Stimulated activated CD8-positive, alpha-beta memory T cell treated with anti-CD3 and anti-CD28 coated beads, Interleukin-4, amount 100 ng/mL, for 24 hours (primary cell): ENCODE data around the gene UBA6.
"Not testable (repeated sequence)": the region's sequence is repeated elsewhere in the genome, so short reads cannot be mapped to it uniquely, and the experiment has no call there.

Experiments used
- DNase-seq: peaks from one replicate; pipeline ENCODE4 v3.0.0-alpha.2; 2020; ENCODE audit warnings: low read depth

Gene UBA6

DNA sequence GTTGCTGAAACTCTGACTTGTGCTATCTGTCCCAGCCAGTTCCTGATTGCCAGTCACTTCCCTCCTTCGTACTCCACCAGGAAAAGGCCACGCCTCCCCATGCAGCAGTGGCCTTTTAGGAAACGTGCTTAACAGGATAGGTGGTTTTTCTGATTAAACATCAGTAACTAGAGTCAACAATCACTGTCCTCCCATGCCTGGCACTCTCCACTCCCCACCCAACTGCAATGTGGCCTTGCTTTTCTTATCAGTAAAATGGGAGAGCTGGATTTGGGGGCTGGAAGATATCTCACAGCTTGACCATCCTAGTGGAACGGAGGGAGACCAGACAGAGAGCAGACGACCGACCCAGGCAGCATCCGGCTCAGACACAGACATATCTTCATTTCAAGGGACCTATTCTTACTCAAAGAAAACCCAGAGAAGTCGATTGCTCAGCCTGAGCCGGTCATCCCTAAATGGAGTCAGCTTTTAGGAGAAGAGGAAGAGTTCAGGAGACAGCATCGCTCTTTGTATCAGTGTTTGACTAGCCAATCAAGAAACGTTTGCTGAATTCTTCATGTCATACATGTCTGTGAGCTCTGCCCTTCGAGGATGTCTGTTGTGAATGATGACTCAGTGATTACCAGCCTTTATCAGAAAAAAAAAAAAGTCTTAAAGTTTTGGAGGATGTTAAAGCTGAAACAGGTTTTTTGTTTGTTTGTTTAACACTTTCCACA, 12.7 kb upstream of the UBA6 start:
- DNase-seq, result no peak

DNA sequence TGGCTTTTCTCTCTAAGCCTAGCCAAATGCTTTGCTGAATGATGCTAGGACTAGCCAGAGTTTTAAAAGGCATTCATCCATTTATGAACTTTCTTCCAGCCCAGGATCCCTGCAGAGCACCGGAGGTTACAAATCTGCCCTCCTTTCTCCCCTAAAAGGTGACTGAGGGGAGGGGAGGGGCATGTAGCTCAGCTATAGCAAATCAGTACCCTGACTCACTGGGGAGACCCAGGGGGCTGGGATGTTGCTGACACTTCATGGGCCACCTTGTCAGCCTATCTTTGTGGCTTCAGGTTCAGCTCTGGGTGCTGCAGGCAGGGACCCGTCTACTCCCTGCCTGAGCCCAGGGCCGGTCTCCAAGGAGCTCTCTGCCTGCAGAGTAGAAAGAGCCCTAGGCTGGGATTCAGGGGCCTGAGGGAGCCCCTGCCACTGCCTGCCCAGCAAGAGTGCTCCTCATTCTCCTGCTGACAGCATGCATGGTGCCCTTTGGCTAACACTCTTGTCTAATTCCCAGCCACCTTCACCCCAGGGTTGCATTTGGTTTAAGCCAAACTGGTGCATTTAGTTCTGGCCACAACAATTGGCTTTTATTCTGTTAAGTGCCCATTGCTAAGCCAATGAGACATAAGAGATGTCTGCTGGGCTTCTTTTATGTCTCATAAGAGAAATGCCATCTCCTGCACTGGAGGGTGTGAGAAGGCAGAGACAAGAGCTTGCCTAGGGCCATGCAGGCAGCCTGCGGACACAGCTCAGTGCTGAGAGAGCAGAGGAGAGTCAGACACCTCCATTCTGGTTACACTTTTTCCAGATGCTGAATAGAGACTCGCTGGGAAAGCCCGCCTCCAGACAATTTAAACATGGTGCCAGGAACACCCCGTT, 11.9 kb upstream of the UBA6 start:
- no peak for DNase-seq

DNA sequence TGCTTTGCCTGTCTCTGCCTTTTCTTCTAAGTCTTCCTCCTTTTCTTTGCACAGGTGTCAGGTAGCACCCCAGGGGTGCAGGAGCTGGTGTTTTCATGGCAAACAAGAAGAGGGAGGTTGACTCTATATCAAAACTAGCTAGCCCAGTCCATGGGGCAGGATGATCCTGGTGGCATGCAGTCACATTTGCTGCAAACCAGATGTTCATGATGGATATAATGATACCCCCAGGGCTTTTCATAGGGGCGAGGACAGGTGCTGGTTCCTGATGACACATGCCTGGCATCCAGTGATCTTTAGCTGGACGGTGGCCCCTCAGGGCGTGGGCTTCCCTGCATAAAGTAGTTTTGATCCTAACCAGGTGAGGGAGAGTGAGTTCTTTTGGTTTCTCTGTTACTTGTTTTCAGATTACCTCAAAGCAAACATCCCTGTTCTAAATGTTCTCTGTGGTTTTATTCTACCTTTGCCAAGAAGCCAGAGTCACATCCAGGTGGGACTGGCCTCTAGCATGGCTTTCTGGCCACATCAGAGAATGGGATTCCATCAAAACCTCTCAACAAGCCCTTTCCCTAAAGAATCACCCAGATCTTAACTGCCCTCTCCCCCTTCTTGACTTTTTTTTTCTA, 11.2 kb upstream of the UBA6 start:
- DNase-seq, result no peak

DNA sequence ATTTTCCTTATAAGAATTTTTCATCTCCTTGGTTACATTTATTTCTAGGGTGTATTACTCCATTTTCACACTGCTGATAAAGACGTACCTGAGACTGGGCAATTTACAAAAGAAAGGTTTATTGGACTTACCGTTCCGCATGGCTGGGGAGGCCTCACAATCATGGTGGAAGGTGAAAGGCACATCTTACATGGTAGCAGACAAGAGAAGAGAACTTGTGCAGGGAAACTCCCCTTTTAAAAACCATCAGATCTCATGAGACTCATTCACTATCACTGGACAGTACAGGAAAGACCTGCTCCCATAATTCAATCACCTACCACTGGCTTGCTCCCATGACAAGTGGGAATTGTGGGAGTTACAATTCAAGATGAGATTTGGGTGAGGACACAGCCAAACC, 5.7 kb upstream of the UBA6 start:
- DNase-seq, result not testable (repeated sequence)

DNA sequence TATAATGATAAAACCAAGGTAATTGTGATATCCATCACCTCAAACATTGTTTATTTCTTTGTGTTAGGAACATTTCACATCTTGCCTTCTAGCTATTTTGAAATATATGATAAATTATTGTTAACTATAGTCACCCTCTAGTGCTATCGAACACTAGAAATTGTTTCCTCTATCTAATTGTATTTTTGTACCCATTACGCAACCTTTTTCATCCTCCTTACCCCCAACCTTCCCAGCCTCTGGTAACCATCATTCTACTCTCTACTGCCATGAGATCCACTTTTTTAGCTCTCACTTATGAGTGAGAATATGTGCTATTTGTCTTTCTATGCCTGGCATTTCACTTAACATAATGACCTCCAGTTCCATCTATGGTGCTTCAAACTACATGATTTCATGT, 3.9 kb upstream of the UBA6 start:
- DNase-seq, result no peak

DNA sequence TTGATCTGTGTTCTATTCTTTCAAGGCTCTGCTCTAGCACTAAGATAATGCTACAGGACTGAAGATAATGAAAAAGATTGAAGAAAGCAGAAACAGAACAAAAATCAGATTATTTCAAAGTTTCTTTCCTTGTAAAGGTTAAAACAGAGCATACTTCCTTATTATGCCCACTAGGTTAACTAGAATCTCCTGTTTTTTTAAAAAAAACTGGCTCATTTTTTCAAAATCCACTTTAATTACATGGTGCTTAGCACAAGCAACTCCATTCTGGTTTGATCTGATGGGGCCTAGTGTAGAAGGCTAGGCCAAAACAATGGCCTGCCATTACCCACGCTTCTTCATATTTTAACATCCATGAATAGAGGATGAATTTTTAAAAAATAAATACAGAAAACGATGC, 1.2 kb upstream of the UBA6 start:
- no peak for DNase-seq

DNA sequence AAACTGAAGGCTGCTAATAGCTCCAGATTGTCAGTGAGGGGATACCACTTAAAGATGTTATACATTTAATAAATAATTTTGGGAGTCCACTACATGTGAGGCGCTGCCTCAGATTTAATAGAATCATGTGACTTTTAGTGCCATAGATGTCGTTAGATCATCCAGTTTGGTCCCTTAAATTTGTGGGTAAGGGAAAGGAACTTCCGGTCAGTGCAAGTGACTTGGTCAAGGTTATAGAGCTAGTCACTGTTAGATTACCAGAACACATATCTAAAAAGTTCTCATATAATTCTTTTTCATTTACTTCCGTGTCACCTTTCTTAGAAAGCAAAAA, 529 bp upstream of the UBA6 start:
- no peak for DNase-seq

DNA sequence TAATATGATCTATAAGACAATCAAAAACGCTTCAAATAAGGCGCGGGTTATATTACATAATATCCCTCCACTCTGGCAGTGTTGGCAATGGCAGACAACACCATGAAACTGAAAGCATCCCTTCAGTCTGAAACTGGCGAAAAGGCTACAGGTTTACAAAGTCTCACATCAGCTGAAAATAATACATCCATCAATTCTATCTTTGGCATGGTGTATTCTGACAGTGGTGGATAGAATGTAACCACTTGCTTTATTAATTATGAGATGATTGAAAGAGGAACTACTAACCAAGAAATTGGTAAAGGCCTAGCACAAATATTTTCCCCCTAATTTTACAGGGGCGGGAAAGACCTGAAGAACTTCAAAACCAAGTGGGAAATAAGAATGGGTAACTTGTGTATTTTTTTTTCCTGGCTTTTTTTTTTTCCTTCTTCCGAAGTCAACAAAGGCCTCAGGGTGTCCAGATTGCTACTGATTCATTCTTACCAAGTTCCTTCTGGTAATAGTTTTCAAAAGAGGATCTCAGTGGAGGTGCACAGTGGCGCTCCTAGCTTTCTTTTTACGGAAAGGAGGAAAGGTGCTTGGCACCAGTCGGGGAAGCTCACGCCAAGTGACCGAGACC, 728 bp downstream of the UBA6 start:
- DNase-seq, result no peak

DNA sequence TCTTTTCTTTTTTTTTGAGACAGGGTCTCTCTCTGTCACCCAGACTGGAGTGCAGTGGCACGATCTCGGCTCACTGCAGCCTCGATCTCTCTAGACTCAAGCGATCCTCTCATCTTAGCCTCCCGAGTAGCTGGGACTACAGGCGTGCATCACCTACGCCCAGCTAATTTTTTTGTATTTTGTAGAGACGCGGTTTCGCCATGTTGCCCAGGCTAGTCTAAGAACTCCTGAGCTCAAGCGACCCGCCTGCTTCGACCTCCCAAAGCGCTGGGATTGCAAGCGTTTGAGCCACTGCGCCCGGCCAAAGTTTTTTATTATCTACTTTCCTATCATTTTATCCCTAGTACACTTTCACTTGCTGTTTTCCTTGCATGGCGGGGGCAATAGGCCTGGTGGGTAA, 1.4 kb downstream of the UBA6 start:
- DNase-seq, result no peak

DNA sequence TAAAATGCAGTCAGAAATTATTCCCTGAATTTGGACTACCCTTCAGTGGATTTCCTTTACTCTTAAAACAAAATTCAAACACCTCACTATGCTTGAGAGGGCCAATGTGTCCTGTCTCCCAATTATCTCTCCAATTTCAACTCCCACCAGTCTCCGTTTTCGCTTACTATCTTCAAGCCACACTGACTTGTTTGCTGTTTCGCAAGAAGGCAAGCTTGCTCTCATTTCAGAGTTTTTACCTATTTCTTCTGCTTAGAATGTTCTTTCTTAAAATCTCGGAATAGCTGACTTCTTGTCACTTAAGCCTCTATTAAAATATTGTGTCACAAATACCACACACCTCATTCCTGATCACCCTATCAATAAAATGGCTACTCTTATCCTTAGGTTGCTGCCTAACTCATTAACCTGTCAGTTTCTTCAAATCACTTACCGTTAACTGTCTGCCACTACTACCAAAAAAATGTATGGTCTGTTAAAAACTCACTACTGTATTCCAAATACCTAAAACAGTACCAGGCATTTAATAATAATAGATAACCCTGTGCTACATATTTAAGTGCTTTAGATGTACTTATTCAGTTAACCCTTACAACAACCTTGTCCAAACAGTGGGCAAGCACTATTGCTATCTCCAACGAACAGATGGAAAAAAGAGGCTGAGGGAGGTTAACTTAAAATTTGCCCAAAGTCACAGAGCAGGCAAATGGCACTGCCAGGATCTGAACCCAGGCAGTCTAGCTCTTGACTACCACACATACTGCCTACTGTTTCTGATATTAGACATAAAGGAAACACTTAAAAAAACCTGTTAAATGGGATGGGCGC, 2.9 kb downstream of the UBA6 start:
- DNase-seq, result no peak

DNA sequence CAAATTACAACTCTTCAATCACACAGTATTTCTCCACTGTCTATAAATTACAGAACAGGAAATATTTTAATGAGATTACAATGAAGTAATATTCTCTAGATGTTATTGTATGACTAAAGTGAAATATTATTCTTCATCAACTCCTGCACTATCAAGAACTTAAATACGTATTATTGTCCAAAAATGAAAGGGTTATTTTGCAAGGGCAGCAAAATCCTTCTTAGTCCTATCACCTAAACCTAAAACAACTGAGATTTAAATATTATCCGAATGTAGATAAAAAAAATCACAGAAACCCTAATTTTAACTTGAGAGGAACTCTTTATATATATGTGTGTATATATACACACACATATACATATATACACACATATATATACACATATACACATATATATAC, 4.9 kb downstream of the UBA6 start:
- DNase-seq, result no peak

DNA sequence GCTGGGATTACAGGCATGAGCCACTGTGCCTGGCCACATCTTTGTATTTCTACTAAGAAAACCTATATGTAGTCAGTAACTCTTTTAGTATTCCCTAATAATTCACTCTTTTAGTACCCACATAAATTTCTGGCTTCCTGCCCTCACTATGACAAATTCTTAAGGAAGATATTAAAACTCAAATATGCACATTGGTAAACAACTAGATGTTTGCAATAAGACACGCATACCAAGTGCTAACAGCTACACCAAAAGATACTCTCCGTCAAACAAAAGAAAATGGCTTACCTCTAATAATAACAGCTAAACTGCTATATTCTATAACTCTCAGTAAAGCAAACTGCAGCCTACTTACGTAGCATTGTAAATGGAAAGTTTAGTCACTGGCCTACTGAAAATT, 6.3 kb downstream of the UBA6 start:
- no peak for DNase-seq

DNA sequence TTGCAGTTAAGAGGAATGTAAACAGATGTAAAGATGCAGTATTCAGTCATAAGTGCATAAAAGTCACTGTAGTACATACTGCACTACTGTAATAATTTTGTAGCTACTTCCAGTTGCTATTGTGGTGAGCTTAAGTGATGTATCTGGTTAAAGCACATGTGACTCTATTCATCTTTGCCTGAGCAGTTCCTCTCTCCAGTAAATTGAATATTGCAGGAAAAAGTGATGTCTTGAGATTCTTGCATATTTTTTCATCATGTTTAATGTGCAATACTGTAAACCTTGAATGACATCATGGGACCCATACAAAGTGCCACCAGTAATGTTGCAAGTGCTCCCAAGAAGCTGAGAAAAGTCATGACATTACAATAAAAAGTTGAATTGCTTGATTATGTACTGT, 9.6 kb downstream of the UBA6 start:
- no peak for DNase-seq

DNA sequence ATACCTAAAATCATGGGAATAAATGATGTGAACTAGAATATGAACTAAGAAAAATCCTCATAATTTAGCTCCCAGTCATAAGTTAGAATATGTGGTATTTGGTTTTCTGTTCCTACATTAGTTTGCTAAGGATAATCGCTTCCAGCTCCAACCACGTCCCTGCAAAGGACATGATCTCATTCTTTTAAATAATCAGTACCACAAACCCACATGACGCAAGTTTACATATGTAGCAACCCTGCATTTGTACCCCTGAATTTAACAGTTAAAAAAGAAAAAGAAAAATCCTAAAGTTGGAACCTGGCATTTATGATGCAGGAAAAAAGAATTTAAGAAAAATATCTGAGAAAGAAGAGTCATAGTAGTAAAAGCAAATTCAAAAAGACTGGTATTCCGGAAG, 13.3 kb downstream of the UBA6 start:
- no peak for DNase-seq

DNA sequence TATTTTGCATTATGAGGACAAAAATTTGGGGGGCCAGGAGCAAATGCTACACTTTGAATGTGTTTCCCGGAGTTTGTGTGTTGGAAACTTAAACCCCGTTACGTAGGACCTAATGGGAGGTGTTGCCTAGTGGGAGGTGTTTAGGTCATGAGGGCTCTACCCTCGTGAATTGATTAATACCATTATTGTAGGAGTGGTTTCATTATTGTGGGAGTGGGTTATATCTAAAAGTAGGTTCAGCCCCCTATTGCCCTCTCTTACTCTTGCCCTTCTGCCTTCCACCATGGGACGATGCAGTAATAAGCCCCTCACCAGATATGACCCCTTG, 15.5 kb downstream of the UBA6 start:
- DNase-seq, result no peak

DNA sequence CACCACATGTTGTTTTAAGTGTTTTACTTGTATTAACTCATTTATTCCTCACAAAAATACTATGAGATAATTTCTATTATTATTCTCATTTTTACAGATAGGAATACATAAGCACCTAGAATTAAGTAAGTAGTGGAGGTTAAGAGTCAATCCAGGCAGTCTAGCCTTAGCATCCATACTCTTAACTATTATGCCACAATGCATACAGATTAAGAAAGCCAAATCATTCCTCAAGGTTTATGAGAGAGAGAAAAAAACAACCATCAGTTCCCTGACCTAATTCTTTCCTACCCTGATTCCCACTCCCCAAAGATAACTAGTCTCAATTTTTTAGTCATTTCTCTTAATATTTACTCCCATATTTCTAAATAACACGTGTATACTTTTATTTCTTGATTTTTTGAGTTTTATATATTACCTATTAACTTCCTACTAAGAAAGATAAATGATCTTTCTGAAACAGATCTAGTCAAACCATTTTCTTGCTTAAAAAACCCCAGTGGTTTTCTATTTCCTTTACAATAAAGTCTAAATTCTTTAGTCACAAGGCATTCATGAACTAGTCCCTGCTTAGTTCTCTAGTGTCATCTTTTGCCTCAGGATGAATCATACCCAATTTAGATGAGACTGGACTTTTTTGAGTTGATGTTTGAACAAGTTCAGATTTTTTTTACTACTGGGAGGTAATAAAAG, 16.0 kb downstream of the UBA6 start:
- no peak for DNase-seq

DNA sequence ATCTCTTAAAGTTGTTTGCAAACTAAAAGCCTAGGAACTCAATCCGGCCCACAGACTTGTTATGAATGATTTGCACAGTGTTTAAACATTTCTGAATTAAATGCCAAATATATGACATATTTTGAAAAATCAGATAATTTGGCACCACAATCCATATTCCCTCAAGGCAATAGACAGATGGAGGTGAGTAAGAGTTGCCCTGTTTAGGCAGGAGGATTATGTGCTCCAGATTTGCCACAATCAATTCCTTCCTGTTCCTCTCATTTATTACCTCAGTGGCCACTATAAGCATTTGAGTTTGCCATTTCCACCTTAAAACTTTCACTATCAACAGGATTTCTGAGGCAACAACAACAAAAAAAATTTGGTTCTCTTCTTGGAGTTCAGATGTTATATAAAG, 18.7 kb downstream of the UBA6 start:
- DNase-seq, result no peak

DNA sequence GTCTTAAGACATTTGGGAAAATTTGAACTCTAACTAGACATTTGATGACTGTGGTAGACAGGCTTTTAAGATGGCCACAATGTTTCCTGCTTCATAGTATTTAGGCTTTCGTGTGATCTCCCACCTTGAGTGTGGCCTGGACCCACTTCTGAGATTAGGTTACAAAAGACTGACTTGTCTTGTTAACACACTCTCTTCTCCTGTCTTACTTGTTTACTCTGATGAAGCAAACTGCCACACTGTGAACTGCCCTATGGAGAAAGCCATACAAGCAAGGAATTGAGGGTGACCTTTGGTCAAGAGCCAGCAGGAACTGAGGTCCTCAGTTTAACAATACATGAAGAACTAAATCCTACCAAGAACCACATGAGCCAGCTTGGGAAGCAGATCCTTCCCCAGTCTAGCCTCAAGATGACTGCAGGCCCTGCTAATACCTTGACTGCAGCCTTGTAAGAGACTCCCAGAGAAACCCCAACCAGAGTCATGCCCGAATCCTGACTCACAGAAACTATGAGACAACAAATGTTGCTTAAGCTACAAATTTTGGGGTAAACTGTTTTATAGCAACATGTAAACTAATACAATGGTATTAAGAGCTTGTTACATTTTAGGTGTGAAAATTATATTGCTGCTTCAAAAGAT, 20.3 kb downstream of the UBA6 start:
- no peak for DNase-seq

DNA sequence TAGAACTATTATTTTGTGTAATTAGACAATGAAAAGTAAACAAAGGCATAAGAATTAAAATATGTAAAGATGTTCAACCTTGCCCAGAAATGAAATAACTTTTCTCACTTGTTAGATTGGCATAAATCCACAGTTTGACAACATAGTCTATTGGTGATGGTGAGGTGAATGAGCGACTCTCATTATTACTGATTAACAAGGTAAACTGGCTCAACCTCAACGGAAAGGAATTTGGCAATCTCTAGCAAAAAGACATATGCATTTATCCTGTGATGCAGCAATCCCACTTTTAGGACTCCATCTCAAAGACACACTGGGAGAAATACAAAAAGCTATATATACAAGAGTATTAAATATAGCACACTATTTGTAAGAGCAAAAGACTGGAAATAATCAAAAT, 22.3 kb downstream of the UBA6 start:
- DNase-seq, result no peak

DNA sequence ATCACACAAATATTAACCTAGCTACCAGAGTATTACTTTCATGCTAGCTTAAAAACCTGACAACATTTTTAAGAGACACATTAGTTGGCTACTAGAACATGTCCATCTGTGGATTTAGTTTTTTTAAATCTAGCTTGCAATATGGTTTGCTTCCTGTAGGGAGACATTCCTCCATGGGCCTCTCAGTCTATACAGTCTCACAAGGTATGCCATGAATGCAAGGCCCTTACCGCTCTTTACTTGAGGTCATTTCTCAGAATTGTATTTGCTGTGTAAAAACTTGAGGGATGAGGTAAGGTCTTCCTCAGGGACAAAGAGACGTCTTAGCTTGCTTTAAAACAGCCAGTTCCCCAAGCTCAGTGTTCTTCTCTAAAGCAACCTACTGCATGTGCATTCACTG, 26.9 kb downstream of the UBA6 start:
- no peak for DNase-seq

DNA sequence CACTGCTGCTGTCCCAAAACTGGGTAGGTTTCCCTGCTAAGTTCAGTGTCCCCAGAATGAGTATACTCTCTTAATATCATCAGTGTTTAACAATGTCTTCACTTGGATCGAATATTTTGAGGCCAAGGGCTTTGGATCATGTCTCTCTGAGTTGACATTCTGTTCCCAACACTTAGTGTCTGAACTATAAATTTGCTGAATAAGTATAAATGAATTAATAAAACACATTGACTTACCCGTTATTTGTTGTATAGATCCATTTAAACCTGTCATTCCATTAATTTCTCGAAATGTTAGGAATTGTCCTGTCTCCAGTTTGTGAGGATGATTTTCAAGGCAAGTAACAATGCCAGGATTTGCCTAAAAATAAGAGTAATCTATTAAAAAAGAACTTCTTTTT, 32.6 kb downstream of the UBA6 start:
- DNase-seq, result no peak
